Kidney epithelial cell (primary cell): ENCODE data around the gene ADIG. TPM values are rescaled to one million over a fixed set of nuclear protein-coding genes. Genes with fewer than 3 reads are reported as not detected.
A peak's percentile ranks its signal among the peaks of the same experiment; 100 is the strongest.

Source experiments
- DNase-seq: peaks from one replicate; pipeline ENCODE4 v3.0.0-alpha.2; 2010; ENCODE audit warnings: low read depth
- H3K27me3 ChIP-seq: 2 replicates; pipeline ENCODE4 v1.6.0; 2011; ENCODE audit warnings: low read length; ENCODE audit not compliant: control insufficient read depth, insufficient read depth
- H3K36me3 ChIP-seq: 2 replicates; pipeline ENCODE4 v1.5.1; 2011; ENCODE audit warnings: low read length; ENCODE audit not compliant: control insufficient read depth, insufficient read depth
- H3K4me3 ChIP-seq: 2 replicates; pipeline ENCODE4 v1.5.1; 2011; ENCODE audit warnings: low read depth, mild to moderate bottlenecking, control low read depth, low read length
- total RNA-seq: library from RNA; depleted of rRNA; stranded (reverse); fragments of >200 nt; gene quantifications from 2 replicates; pipeline ENCODE4 v1.2.3, GENCODE V29; 2015
- TF ChIP-seq, protein P1 (sequence below): IDR thresholded peaks from 2 replicates; pipeline ENCODE4 v1.5.1; 2011; ENCODE audit warnings: mild to moderate bottlenecking, moderate library complexity, low read length, control low read depth, inconsistent platforms; ENCODE audit not compliant: insufficient read depth, poor library complexity, severe bottlenecking

ADIG gene
- total RNA-seq, 1 donor from 2014 or later, result not detected

DNA sequence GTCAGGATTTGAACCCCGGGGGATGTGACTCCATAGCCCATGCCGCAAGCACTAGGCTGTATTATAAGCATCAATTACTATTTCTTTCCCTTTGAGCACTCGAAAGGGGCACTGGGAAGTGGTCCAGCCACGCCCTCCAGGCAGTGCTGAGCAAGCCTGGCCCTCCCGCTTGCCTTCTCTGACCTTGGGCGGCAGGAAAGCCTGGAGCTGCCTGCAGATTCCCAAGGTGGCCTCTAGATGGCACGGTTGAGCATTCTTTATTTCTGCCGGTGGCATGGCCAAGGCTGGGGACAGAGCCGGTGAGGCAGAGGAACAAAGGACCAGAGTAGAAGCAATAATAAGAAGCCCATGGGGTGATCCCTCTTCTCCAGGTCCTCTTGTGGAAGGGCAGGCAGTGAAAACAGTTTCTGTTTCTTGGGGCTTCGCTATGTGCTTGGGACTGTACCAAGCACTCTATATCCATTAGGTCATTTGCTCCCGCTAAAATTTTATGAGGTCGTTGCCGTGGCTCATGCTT, 52.6 kb downstream of the ADIG start:
- TF ChIP-seq, protein P1, sequence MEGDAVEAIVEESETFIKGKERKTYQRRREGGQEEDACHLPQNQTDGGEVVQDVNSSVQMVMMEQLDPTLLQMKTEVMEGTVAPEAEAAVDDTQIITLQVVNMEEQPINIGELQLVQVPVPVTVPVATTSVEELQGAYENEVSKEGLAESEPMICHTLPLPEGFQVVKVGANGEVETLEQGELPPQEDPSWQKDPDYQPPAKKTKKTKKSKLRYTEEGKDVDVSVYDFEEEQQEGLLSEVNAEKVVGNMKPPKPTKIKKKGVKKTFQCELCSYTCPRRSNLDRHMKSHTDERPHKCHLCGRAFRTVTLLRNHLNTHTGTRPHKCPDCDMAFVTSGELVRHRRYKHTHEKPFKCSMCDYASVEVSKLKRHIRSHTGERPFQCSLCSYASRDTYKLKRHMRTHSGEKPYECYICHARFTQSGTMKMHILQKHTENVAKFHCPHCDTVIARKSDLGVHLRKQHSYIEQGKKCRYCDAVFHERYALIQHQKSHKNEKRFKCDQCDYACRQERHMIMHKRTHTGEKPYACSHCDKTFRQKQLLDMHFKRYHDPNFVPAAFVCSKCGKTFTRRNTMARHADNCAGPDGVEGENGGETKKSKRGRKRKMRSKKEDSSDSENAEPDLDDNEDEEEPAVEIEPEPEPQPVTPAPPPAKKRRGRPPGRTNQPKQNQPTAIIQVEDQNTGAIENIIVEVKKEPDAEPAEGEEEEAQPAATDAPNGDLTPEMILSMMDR, result peak; percentile 91
- DNase-seq, result no peak
- no peaks in the 10 kb centered on the region for H3K36me3 ChIP-seq
- H3K27me3 ChIP-seq, result no peaks in the 10 kb centered on the region
- H3K4me3 ChIP-seq, result no peak overlapping the region

DNA sequence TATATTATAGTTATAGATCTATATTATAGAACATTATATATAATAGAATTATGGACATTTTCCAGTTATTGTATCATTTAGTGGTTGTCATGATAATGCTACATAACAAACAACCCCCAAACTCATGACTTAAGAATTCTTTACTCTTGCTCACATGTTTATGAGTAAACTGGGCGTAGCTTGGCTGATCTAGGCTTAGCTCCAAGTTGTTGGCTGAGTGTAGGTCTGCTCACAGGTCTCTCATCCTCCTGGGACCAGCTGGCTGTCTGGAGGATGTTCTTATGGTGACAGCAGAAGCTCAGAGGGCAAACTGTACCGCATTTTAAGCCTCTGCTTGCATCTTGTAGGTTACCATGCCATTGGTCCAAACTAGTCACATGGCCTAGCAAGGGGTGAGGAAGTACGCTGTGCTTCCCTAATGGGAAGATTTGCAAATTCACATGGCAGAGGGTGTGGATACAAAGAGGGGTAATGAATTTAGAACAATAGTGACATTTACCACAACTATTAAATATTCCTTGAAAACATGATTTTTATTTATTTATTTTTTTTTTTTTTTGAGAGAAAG, 54.8 kb downstream of the ADIG start:
- TF ChIP-seq, protein P1, result no peak
- Histone ChIP-seq H3K4me3 (no peak overlapping the region), H3K27me3 (no peaks in the 10 kb centered on the region), H3K36me3 (no peaks in the 10 kb centered on the region)
- DNase-seq, result peak; percentile 9

Other genes starting within 250 kb of the ADIG start
- not detected in 2 replicates for gene LBP, start 234.7 kb upstream of the ADIG start, total RNA-seq
- 34.2 and 47.6 TPM in 2 replicates for gene SNHG17, start 145.9 kb upstream of the ADIG start, total RNA-seq
- 32.9 and 35.1 TPM in 2 replicates for gene RALGAPB, start 108.4 kb upstream of the ADIG start, total RNA-seq
- gene ARHGAP40, start 20.6 kb downstream of the ADIG start, total RNA-seq, result 2.8 and 5.6 TPM in 2 replicates
- not detected in 2 replicates for gene SLC32A1, start 143.3 kb downstream of the ADIG start, total RNA-seq
- 8.4 and 10.3 TPM in 2 replicates for gene ACTR5, start 167.3 kb downstream of the ADIG start, total RNA-seq
- 0.13 and 0.14 TPM in 2 replicates for gene PPP1R16B, start 224.5 kb downstream of the ADIG start, total RNA-seq